Glutamatergic neuron (in vitro differentiated cells): Measurements from ENCODE around the gene GDF10. TPM values are rescaled to one million over a fixed set of nuclear protein-coding genes. Genes with fewer than 3 reads are reported as not detected.
A peak's percentile ranks its signal among the peaks of the same experiment; 100 is the strongest.

Experiments
- DNase-seq: peaks from one replicate; pipeline ENCODE4 v3.0.0; 2022
- H3K27ac Mint-ChIP-seq: one replicate; pipeline ENCODE4 v1.8.0; 2020; ENCODE audit warnings: mild to moderate bottlenecking, mixed read lengths, inconsistent platforms; ENCODE audit not compliant: unreplicated experiment
- H3K27me3 Mint-ChIP-seq: one replicate; pipeline ENCODE4 v1.8.0; 2020; ENCODE audit warnings: mild to moderate bottlenecking, moderate library complexity, mixed read lengths, inconsistent platforms; ENCODE audit not compliant: unreplicated experiment
- H3K36me3 Mint-ChIP-seq: one replicate; pipeline ENCODE4 v1.8.0; 2020; ENCODE audit warnings: mild to moderate bottlenecking, mixed read lengths, inconsistent platforms; ENCODE audit not compliant: unreplicated experiment
- H3K4me1 Mint-ChIP-seq: one replicate; pipeline ENCODE4 v1.8.0; 2020; ENCODE audit warnings: mild to moderate bottlenecking, low read depth, mixed read lengths, inconsistent platforms; ENCODE audit not compliant: unreplicated experiment
- H3K4me3 Mint-ChIP-seq: one replicate; pipeline ENCODE4 v1.8.0; 2020; ENCODE audit warnings: mild to moderate bottlenecking, mixed read lengths, inconsistent platforms; ENCODE audit not compliant: unreplicated experiment
- H3K9me3 Mint-ChIP-seq: one replicate; pipeline ENCODE4 v1.8.0; 2020; ENCODE audit warnings: mild to moderate bottlenecking, moderate library complexity, mixed read lengths, inconsistent platforms; ENCODE audit not compliant: unreplicated experiment
- total RNA-seq: library from RNA; stranded (reverse); fragmentation: NEBNext Ultra II Directional; extraction: Animal tissue kit (Norgen Biotek cat#: 25700); gene quantifications from one replicate; pipeline ENCODE4 v1.2.1, GENCODE V29; 2021; ENCODE audit not compliant: unreplicated experiment
- TF ChIP-seq, protein P1 (sequence below): fragments of 200-600 bp; sonication (generic); IDR thresholded peaks from one replicate; pipeline ENCODE4 v1.5.0; 2021; ENCODE audit not compliant: partially characterized antibody, unreplicated experiment

The GDF10 gene
- total RNA-seq, 1 donor from 2014 or later: not detected

- Mint-ChIP-seq H3K4me3 (no peak overlapping the region), H3K4me1 (peaks cover 11% of the 10 kb centered on the region), H3K27me3 (peaks cover 10% of the 10 kb centered on the region), H3K36me3 (no peaks in the 10 kb centered on the region), H3K27ac (no peak overlapping the region), H3K9me3 (peaks cover 7% of the 10 kb centered on the region)
- no peak for DNase-seq
- TF ChIP-seq, protein P1, sequence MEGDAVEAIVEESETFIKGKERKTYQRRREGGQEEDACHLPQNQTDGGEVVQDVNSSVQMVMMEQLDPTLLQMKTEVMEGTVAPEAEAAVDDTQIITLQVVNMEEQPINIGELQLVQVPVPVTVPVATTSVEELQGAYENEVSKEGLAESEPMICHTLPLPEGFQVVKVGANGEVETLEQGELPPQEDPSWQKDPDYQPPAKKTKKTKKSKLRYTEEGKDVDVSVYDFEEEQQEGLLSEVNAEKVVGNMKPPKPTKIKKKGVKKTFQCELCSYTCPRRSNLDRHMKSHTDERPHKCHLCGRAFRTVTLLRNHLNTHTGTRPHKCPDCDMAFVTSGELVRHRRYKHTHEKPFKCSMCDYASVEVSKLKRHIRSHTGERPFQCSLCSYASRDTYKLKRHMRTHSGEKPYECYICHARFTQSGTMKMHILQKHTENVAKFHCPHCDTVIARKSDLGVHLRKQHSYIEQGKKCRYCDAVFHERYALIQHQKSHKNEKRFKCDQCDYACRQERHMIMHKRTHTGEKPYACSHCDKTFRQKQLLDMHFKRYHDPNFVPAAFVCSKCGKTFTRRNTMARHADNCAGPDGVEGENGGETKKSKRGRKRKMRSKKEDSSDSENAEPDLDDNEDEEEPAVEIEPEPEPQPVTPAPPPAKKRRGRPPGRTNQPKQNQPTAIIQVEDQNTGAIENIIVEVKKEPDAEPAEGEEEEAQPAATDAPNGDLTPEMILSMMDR: no peak
Measured at GRCh38 chr10:47347303-47347675, 47.3 kb downstream of the GDF10 start.

GRCh38 chr10:47348138-47348651 is 48.2 kb downstream of the GDF10 start, which contains the start of gene RBP3:
Gene RBP3 (plus strand): TSS chr10:47348363. CDS start chr10:47348485, 122 bp downstream.
- peak within 1 kb of the TSS; percentile 19 for H3K27ac Mint-ChIP-seq
- peaks cover 8% of the 10 kb centered on the region for H3K9me3 Mint-ChIP-seq
- peaks cover 10% of the 10 kb centered on the region for H3K27me3 Mint-ChIP-seq
- peaks cover 11% of the 10 kb centered on the region for H3K4me1 Mint-ChIP-seq
- TF ChIP-seq, protein P1: no peak
- no peaks in the 10 kb centered on the region for H3K36me3 Mint-ChIP-seq
- no peak for DNase-seq
- no peak within 1 kb of the TSS for H3K4me3 Mint-ChIP-seq

GRCh38 chr10:47348661-47349470 is 48.9 kb downstream of the GDF10 start:
- Mint-ChIP-seq H3K27me3 (peaks cover 10% of the 10 kb centered on the region), H3K4me3 (no peak overlapping the region), H3K4me1 (peaks cover 11% of the 10 kb centered on the region), H3K36me3 (no peaks in the 10 kb centered on the region), H3K9me3 (peaks cover 9% of the 10 kb centered on the region), H3K27ac (no peak overlapping the region)
- DNase-seq: no peak
- TF ChIP-seq, protein P1: no peak

- H3K4me3 Mint-ChIP-seq: no peak overlapping the region
- no peak for DNase-seq
- no peaks in the 10 kb centered on the region for H3K36me3 Mint-ChIP-seq
- no peak overlapping the region for H3K27ac Mint-ChIP-seq
- peaks cover 9% of the 10 kb centered on the region for H3K9me3 Mint-ChIP-seq
- peaks cover 10% of the 10 kb centered on the region for H3K27me3 Mint-ChIP-seq
- peaks cover 11% of the 10 kb centered on the region for H3K4me1 Mint-ChIP-seq
- TF ChIP-seq, protein P1: no peak
Measured at GRCh38 chr10:47349516-47349915, 49.5 kb downstream of the GDF10 start.

- H3K9me3 Mint-ChIP-seq: peaks cover 9% of the 10 kb centered on the region
- no peak for DNase-seq
- TF ChIP-seq, protein P1: no peak
- H3K4me1 Mint-ChIP-seq: peaks cover 11% of the 10 kb centered on the region
- H3K27ac Mint-ChIP-seq: no peak overlapping the region
- H3K4me3 Mint-ChIP-seq: no peak overlapping the region
- H3K27me3 Mint-ChIP-seq: peaks cover 10% of the 10 kb centered on the region
- no peaks in the 10 kb centered on the region for H3K36me3 Mint-ChIP-seq
Measured at GRCh38 chr10:47349941-47350371, 50.0 kb downstream of the GDF10 start.
